HEK293 (cell line): ENCODE measurements around the gene CCNT2.

Source experiments
- ZNF335 ChIP-seq: fragments of 450-650 bp; formaldehyde crosslinking; conservative IDR thresholded peaks from 2 replicates; pipeline ENCODE4 v1.5.1; 2016; ENCODE audit warnings: missing biosample characterization, missing genetic modification characterization
- TF ChIP-seq, protein P1 (sequence below): fragments of 450-650 bp; formaldehyde crosslinking; IDR thresholded peaks from 2 replicates; pipeline ENCODE4 v1.5.1; 2016; ENCODE audit warnings: missing biosample characterization, missing genetic modification characterization
- TF ChIP-seq, protein P2 (sequence below): fragments of 450-650 bp; formaldehyde crosslinking; IDR thresholded peaks from 2 replicates; pipeline ENCODE4 v1.5.1; 2016; ENCODE audit warnings: missing biosample characterization, missing genetic modification characterization

DNA sequence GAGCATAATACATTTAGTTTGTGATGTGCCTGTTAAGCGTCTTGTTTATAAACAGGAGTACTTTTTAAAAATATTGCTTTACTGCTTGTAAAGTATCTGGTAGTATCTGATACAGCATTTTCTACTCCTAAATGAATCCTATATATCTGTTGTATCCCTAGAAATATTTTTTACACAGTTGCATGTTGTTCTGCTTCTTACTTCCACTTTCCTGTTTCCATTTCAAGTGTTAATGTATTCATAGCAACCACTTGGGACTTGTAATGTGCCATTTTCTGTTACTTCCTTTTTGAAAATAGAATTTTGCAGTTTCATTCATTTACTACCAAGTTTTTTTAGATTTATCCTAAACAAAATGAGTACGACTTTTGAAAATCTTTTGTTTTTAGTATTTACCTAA is 24.9 kb downstream of the CCNT2 start:
- TF ChIP-seq, protein P1, sequence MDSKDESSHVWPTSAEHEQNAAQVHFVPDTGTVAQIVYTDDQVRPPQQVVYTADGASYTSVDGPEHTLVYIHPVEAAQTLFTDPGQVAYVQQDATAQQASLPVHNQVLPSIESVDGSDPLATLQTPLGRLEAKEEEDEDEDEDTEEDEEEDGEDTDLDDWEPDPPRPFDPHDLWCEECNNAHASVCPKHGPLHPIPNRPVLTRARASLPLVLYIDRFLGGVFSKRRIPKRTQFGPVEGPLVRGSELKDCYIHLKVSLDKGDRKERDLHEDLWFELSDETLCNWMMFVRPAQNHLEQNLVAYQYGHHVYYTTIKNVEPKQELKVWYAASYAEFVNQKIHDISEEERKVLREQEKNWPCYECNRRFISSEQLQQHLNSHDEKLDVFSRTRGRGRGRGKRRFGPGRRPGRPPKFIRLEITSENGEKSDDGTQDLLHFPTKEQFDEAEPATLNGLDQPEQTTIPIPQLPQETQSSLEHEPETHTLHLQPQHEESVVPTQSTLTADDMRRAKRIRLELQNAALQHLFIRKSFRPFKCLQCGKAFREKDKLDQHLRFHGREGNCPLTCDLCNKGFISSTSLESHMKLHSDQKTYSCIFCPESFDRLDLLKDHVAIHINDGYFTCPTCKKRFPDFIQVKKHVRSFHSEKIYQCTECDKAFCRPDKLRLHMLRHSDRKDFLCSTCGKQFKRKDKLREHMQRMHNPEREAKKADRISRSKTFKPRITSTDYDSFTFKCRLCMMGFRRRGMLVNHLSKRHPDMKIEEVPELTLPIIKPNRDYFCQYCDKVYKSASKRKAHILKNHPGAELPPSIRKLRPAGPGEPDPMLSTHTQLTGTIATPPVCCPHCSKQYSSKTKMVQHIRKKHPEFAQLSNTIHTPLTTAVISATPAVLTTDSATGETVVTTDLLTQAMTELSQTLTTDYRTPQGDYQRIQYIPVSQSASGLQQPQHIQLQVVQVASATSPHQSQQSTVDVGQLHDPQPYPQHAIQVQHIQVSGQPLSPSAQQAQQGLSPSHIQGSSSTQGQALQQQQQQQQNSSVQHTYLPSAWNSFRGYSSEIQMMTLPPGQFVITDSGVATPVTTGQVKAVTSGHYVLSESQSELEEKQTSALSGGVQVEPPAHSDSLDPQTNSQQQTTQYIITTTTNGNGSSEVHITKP (tag by site-specific recombination): no peak
- TF ChIP-seq, protein P2, sequence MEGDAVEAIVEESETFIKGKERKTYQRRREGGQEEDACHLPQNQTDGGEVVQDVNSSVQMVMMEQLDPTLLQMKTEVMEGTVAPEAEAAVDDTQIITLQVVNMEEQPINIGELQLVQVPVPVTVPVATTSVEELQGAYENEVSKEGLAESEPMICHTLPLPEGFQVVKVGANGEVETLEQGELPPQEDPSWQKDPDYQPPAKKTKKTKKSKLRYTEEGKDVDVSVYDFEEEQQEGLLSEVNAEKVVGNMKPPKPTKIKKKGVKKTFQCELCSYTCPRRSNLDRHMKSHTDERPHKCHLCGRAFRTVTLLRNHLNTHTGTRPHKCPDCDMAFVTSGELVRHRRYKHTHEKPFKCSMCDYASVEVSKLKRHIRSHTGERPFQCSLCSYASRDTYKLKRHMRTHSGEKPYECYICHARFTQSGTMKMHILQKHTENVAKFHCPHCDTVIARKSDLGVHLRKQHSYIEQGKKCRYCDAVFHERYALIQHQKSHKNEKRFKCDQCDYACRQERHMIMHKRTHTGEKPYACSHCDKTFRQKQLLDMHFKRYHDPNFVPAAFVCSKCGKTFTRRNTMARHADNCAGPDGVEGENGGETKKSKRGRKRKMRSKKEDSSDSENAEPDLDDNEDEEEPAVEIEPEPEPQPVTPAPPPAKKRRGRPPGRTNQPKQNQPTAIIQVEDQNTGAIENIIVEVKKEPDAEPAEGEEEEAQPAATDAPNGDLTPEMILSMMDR: no peak
- no peak for TF ChIP-seq ZNF335 (tag by site-specific recombination)
